ENCODE data around the gene REV1.

DNA sequence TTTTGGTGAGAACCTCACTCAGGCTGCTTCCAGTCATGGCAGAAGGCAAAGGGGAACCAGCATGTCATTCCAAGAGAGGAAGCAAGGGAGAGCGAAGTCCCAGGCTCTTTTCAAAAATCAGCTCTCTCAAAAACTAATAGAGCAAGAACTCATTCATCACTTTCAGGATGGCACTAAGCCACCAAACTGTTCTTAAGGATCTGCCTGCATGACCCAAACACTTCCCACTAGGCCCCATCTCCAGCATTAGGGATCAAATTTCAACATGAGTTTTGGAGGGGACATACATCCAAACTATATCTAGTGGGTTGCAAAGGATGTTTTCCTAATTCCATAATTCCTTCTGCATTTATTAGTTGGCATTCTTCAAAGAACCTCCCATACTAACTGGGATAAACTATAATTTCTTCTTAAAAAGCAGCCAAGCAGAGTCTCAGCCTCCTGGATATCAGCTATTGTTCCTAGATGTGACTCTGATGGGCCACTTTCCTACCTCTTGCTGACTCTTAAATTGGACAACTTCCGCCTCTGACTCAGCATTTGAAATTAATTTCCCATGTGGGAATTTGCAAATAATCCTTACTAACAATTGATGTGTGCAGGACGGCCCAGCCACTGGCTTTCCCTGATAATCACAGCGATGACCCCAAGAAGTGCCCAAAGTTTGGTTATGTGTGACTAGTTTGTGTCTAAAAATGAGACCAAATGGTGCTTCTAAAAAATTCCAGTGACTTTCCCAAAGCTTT lies 5.5 kb upstream of the REV1 start:
- TF ChIP-seq ZFP3 (CRISPR knock-in tag; IDR thresholded peaks at IDR 0.05) (no peak), RARB (CRISPR knock-in tag; IDR thresholded peaks at IDR 0.05) (no peak), ARNTL (CRISPR knock-in tag; IDR thresholded peaks at IDR 0.05; ENCODE audit: borderline replicate concordance, low read depth) (no peak), TOX (CRISPR knock-in tag; IDR thresholded peaks at IDR 0.05; ENCODE audit: borderline replicate concordance) (no peak), ISL1 (CRISPR knock-in tag; IDR thresholded peaks at IDR 0.05) (no peak), TCF4 (CRISPR knock-in tag; IDR thresholded peaks at IDR 0.05; ENCODE audit: borderline replicate concordance) (no peak), OSR1 (CRISPR knock-in tag; IDR thresholded peaks at IDR 0.05) (no peak)
- TF ChIP-seq, protein P1, sequence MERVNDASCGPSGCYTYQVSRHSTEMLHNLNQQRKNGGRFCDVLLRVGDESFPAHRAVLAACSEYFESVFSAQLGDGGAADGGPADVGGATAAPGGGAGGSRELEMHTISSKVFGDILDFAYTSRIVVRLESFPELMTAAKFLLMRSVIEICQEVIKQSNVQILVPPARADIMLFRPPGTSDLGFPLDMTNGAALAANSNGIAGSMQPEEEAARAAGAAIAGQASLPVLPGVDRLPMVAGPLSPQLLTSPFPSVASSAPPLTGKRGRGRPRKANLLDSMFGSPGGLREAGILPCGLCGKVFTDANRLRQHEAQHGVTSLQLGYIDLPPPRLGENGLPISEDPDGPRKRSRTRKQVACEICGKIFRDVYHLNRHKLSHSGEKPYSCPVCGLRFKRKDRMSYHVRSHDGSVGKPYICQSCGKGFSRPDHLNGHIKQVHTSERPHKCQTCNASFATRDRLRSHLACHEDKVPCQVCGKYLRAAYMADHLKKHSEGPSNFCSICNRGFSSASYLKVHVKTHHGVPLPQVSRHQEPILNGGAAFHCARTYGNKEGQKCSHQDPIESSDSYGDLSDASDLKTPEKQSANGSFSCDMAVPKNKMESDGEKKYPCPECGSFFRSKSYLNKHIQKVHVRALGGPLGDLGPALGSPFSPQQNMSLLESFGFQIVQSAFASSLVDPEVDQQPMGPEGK (CRISPR knock-in tag; IDR thresholded peaks at IDR 0.05; ENCODE audit: borderline replicate concordance) = no peak
- TF ChIP-seq, protein P2, sequence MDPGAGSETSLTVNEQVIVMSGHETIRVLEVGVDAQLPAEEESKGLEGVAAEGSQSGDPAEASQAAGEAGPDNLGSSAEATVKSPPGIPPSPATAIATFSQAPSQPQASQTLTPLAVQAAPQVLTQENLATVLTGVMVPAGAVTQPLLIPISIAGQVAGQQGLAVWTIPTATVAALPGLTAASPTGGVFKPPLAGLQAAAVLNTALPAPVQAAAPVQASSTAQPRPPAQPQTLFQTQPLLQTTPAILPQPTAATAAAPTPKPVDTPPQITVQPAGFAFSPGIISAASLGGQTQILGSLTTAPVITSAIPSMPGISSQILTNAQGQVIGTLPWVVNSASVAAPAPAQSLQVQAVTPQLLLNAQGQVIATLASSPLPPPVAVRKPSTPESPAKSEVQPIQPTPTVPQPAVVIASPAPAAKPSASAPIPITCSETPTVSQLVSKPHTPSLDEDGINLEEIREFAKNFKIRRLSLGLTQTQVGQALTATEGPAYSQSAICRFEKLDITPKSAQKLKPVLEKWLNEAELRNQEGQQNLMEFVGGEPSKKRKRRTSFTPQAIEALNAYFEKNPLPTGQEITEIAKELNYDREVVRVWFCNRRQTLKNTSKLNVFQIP (CRISPR knock-in tag; IDR thresholded peaks at IDR 0.05; ENCODE audit: borderline replicate concordance, low read depth) = no peak
- TF ChIP-seq, protein P3, sequence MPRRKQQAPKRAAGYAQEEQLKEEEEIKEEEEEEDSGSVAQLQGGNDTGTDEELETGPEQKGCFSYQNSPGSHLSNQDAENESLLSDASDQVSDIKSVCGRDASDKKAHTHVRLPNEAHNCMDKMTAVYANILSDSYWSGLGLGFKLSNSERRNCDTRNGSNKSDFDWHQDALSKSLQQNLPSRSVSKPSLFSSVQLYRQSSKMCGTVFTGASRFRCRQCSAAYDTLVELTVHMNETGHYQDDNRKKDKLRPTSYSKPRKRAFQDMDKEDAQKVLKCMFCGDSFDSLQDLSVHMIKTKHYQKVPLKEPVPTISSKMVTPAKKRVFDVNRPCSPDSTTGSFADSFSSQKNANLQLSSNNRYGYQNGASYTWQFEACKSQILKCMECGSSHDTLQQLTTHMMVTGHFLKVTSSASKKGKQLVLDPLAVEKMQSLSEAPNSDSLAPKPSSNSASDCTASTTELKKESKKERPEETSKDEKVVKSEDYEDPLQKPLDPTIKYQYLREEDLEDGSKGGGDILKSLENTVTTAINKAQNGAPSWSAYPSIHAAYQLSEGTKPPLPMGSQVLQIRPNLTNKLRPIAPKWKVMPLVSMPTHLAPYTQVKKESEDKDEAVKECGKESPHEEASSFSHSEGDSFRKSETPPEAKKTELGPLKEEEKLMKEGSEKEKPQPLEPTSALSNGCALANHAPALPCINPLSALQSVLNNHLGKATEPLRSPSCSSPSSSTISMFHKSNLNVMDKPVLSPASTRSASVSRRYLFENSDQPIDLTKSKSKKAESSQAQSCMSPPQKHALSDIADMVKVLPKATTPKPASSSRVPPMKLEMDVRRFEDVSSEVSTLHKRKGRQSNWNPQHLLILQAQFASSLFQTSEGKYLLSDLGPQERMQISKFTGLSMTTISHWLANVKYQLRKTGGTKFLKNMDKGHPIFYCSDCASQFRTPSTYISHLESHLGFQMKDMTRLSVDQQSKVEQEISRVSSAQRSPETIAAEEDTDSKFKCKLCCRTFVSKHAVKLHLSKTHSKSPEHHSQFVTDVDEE (CRISPR knock-in tag; IDR thresholded peaks at IDR 0.05) = no peak
